ENCODE data around the gene NLGN1.

DNA sequence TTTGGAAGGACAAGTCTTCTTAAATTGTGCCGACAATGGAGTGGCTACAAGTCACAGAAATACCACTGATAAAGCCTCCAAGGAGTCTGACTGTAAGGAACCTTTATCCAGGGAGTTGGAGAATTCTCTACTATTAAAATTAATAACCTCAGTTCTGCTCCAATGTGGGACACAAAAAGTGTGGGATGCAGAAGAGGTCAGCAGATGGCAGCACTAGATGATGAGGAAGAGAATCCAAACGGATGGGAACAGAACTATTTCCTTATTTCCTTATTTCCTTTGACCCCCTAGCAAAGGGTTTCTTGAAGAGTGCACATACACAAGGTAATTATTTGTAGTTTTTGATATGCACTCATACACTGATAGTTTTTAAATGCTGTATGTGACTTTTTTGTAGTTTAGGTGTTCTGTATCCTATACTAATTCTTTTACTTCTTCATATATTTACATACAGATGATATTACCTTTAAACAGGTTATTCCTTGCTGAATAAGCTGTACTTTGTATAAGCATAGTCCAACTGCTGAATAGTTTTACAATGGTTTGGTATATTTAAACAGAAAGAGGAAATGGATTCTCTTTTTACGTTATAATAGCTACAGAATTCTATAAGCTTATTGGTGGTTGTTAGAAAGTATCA lies 25.6 kb upstream of the NLGN1 start:
- TF ChIP-seq CTCF (IDR thresholded peaks at IDR 0.05) (peak; percentile 72), EZH2 (IDR thresholded peaks at IDR 0.05) (no peak)
